Measurements from ENCODE around the gene SLC35A5.

SLC35A5 gene

GRCh38 chr3:112606098-112606497 is 44.3 kb downstream of the SLC35A5 start:
- Histone ChIP-seq H3K4me1 (ENCODE audit: control insufficient read depth, insufficient read depth, low read length) (no peaks in the 10 kb centered on the region), H3K27ac (ENCODE audit: extremely low read depth, low read depth, low read length) (no peak overlapping the region), H3K9me3 (ENCODE audit: control insufficient read depth, insufficient read depth, low read depth, low read length) (no peaks in the 10 kb centered on the region), H3K4me3 (ENCODE audit: low read depth, low read length) (no peak overlapping the region), H3K36me3 (ENCODE audit: control insufficient read depth in 2 of 2, insufficient read depth in 1 of 2, low read length in 2 of 2) (no peaks in the 10 kb centered on the region)
- ChIA-PET CTCF (no interaction called here), POLR2A (no interaction called here)
- TF ChIP-seq ZSCAN16 (tag by site-specific recombination; IDR thresholded peaks at IDR 0.05) (no peak), ZNF48 (tag by site-specific recombination; IDR thresholded peaks at IDR 0.05) (no peak), ZSCAN4 (tag by site-specific recombination; IDR thresholded peaks at IDR 0.05) (no peak), CTCF (tag by site-specific recombination; IDR thresholded peaks at IDR 0.05) (no peak)

- no peaks in the 10 kb centered on the region for H3K4me1 ChIP-seq (ENCODE audit: control insufficient read depth, insufficient read depth, low read length)
- no peak for TF ChIP-seq ZFP37 (tag by site-specific recombination; IDR thresholded peaks at IDR 0.05)
- TF ChIP-seq FEZF1 (tag by site-specific recombination; IDR thresholded peaks at IDR 0.05): no peak
- TF ChIP-seq GLI4 (tag by site-specific recombination; IDR thresholded peaks at IDR 0.05): no peak
- no peak for TF ChIP-seq ZNF155 (tag by site-specific recombination; IDR thresholded peaks at IDR 0.05)
- no peak for TF ChIP-seq ZNF10 (tag by site-specific recombination; IDR thresholded peaks at IDR 0.05)
- TF ChIP-seq HIC1 (tag by site-specific recombination; IDR thresholded peaks at IDR 0.05): no peak
- no peak for TF ChIP-seq ZNF223 (tag by site-specific recombination; IDR thresholded peaks at IDR 0.05)
- no peak for TF ChIP-seq ZNF529 (tag by site-specific recombination; IDR thresholded peaks at IDR 0.05; ENCODE audit: insufficient replicate concordance)
- no peak for TF ChIP-seq SCRT1 (tag by site-specific recombination; IDR thresholded peaks at IDR 0.05; ENCODE audit: borderline replicate concordance)
- TF ChIP-seq OVOL3 (tag by site-specific recombination; IDR thresholded peaks at IDR 0.05): no peak
- no peak for TF ChIP-seq ZNF585B (tag by site-specific recombination; IDR thresholded peaks at IDR 0.05)
- no peak for TF ChIP-seq KLF7 (tag by site-specific recombination; IDR thresholded peaks at IDR 0.05; ENCODE audit: borderline replicate concordance)
- H3K27ac ChIP-seq (ENCODE audit: extremely low read depth, low read depth, low read length): no peak overlapping the region
- H3K36me3 ChIP-seq (ENCODE audit: control insufficient read depth in 2 of 2, insufficient read depth in 1 of 2, low read length in 2 of 2): no peaks in the 10 kb centered on the region
- POLR2A ChIA-PET: no interaction called here
- no peaks in the 10 kb centered on the region for H3K9me3 ChIP-seq (ENCODE audit: control insufficient read depth, insufficient read depth, low read depth, low read length)
- H3K4me3 ChIP-seq (ENCODE audit: low read depth, low read length): no peak overlapping the region
- CTCF ChIA-PET: interaction anchor here (0.8 to 1.4 kb wide), 2 partner anchors 25 to 314 kb away, joined by 3 read pairs; partner anchors contain the start of gene SLC9C1
These were observed 46.0 kb downstream of the SLC35A5 start for GRCh38 chr3:112607863-112608262.

GRCh38 chr3:112610121-112610520 is 48.3 kb downstream of the SLC35A5 start:
- ChIA-PET POLR2A (no interaction called here), CTCF (no interaction called here)
- Histone ChIP-seq H3K36me3 (ENCODE audit: control insufficient read depth in 2 of 2, insufficient read depth in 1 of 2, low read length in 2 of 2) (no peaks in the 10 kb centered on the region), H3K27ac (ENCODE audit: extremely low read depth, low read depth, low read length) (no peak overlapping the region), H3K9me3 (ENCODE audit: control insufficient read depth, insufficient read depth, low read depth, low read length) (no peaks in the 10 kb centered on the region), H3K4me3 (ENCODE audit: low read depth, low read length) (no peak overlapping the region), H3K4me1 (ENCODE audit: control insufficient read depth, insufficient read depth, low read length) (no peaks in the 10 kb centered on the region)
- no peak for TF ChIP-seq ZNF248 (tag by site-specific recombination; IDR thresholded peaks at IDR 0.05)
- TF ChIP-seq ZBTB26 (tag by site-specific recombination; optimal IDR thresholded peaks at IDR 0.05): no peak
- no peak for TF ChIP-seq ZNF510 (tag by site-specific recombination; IDR thresholded peaks at IDR 0.05; ENCODE audit: insufficient replicate concordance)
- no peak for TF ChIP-seq SETDB1 (IDR thresholded peaks at IDR 0.05; ENCODE audit: insufficient read length, low read length)
- no peak for TF ChIP-seq ATF2 (tag by site-specific recombination; IDR thresholded peaks at IDR 0.05; ENCODE audit: low read depth)
- TF ChIP-seq KLF1 (tag by site-specific recombination; IDR thresholded peaks at IDR 0.05): no peak
- no peak for TF ChIP-seq ZNF549 (tag by site-specific recombination; IDR thresholded peaks at IDR 0.05)
- no peak for TF ChIP-seq AEBP2 (tag by site-specific recombination; IDR thresholded peaks at IDR 0.05; ENCODE audit: borderline replicate concordance)

All from HEK293 (cell line).